Measurements from ENCODE around the gene MSI2. TPM values are rescaled to one million over a fixed set of nuclear protein-coding genes. Genes with fewer than 3 reads are reported as not detected.
A peak's percentile ranks its signal among the peaks of the same experiment; 100 is the strongest.

The MSI2 gene
- total and polyA plus RNA-seq, 9 of the 15 experiments (the other 6 are each of a cell fraction or from before 2014, with no cell fraction given): 4.6 to 61.8 (median 42.4) TPM

DNA sequence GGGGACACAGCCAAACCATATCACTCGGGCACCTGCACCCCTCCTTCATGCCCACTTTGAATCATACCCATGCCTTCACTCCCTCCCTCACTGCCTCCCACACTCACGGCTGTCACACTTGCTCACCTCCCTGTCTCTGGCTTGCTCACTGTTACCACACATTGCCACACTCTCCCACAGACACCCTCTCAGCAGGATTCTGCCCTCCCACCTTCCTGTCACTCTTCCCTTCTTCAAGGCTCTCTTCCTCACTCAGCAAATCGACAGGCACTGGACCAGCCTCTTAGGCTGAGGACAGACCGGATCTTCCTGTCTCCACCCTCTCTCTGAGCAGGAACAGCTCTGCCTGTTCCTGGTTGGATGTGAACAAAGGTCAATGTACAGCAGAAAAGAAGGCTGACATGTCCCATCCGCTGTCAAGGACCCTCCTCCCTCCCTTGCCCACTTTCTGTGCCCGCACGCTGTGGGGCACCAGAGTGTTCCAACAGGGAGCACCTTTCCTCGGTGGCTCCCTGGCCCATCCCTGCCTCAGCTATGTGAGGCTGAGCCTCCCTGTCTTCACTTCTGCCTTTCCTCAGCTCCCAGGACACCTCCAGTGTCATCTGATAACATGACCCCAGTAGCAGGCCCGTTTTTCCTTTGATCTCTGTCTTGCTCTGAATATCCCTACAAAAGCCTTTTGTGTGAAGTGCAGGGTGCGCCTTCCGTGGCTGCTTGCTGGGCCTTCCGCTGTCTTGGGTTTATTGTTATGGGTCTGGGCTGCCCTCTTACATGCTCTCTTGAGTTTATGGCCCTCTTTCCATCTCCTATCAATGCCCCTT is 441.8 kb downstream of the MSI2 start:
- no peak overlapping the region for H3K27ac ChIP-seq (ENCODE audit: extremely low read depth, low read depth, low read length)
- FAIRE-seq: no peak
- H3K4me3 ChIP-seq: no peak overlapping the region
- no peak for ATAC-seq
- no peak overlapping the region for H3K4me2 ChIP-seq (ENCODE audit: insufficient read depth, low read length)
- TF ChIP-seq LEF1 (IDR thresholded peaks at IDR 0.05) (peak; percentile 56; the same call in 1 of the 2 replicates), POLR3G (IDR thresholded peaks at IDR 0.05; ENCODE audit: extremely low read depth, insufficient read length, insufficient replicate concordance) (no peak), ZNF263 (CRISPR knock-in tag; IDR thresholded peaks at IDR 0.05; ENCODE audit: borderline replicate concordance) (0 out of 2 replicates have a peak, but pooled peaks have one; percentile 34), RB1 (IDR thresholded peaks at IDR 0.05; ENCODE audit: low read depth) (no peak), ZNF699 (CRISPR knock-in tag; IDR thresholded peaks at IDR 0.05; ENCODE audit: insufficient replicate concordance) (no peak), RAD51 (IDR thresholded peaks at IDR 0.05; ENCODE audit: borderline replicate concordance, low read depth) (0 out of 2 replicates have a peak, but pooled peaks have one; percentile 17)
- ChIA-PET POLR2A (no interaction called here), CTCF (ENCODE audit: low intra/inter-chr PET ratio) (no interaction called here)
- WGBS (ENCODE audit: insufficient coverage, low coverage, missing lambda C conversion rate): 15% methylated on average over 12 of the region's 12 CpGs
- intact Hi-C loops (cut with micrococcal nuclease) (no loop called here), in situ Hi-C loops (cut with MboI) (no loop called here)
- no peak overlapping the region for H2AFZ ChIP-seq (ENCODE audit: low read depth, low read length)
- no peaks in the 10 kb centered on the region for H4K20me1 ChIP-seq (replicated peaks; ENCODE audit: control insufficient read depth, insufficient read depth, low read length)
- no peak for DNase-seq (ENCODE audit: extremely low read depth in 1 of 4, low spot score in 3 of 4)
- H3K4me1 ChIP-seq (replicated peaks in 1 of 2; ENCODE audit: control insufficient read depth in 2 of 2, insufficient read depth in 2 of 2, low read length in 2 of 2): no peaks in the 10 kb centered on the region; a peak in 2 of 5 replicates
- H3K9me1 ChIP-seq (ENCODE audit: control insufficient read depth, insufficient read depth, low read length): no peaks in the 10 kb centered on the region
- BruUV-seq (replicated peaks): no TSS peak
- no peaks in the 10 kb centered on the region for H3K36me3 ChIP-seq (ENCODE audit: control insufficient read depth, insufficient read depth, low read length)
- no peaks in the 10 kb centered on the region for H3K9me3 ChIP-seq (replicated peaks; ENCODE audit: control insufficient read depth, insufficient read depth, low read depth, low read length)
- H3K27me3 ChIP-seq (ENCODE audit: control insufficient read depth in 2 of 2, insufficient read depth in 2 of 2, low read length in 2 of 2): peaks cover 8 to 45% of the 10 kb centered on the region in 2 experiments; a peak in 4 of 5 replicates
- H3K79me2 ChIP-seq (ENCODE audit: control insufficient read depth, insufficient read depth, low read length): no peaks in the 10 kb centered on the region
- no peak overlapping the region for H3K9ac ChIP-seq (ENCODE audit: insufficient read depth in 1 of 2, low read depth in 2 of 2, low read length in 2 of 2)

All from K562 (cell line).